Left renal cortex interstitium (tissue), 4 donors: ENCODE measurements around the gene TMEM254. TPM values are rescaled to one million over a fixed set of nuclear protein-coding genes. Genes with fewer than 3 reads are reported as not detected.
"Not testable (repeated sequence)": the region's sequence is repeated elsewhere in the genome, so short reads cannot be mapped to it uniquely, and the experiment has no call there.

ENCODE experiments used
- DNase-seq, 4 donors: peaks; one replicate each; pipeline ENCODE4 v3.0.0-alpha.2; 2013; ENCODE audit warnings: low read depth in 4 of 4, low spot score in 2 of 4, missing footprints in 1 of 4
- polyA plus RNA-seq, 4 donors: library from polyadenylated mRNA; unstranded; fragments of 120-200 nt; gene quantifications; one replicate each; pipeline ENCODE4 v1.2.1, GENCODE V29; 2013; ENCODE audit not compliant: insufficient read length in 4 of 4

Gene TMEM254, protein sequence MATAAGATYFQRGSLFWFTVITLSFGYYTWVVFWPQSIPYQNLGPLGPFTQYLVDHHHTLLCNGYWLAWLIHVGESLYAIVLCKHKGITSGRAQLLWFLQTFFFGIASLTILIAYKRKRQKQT
- 10 to 100 TPM; 49.6 to 62.5 (median 56.5) TPM for polyA plus RNA-seq

DNA sequence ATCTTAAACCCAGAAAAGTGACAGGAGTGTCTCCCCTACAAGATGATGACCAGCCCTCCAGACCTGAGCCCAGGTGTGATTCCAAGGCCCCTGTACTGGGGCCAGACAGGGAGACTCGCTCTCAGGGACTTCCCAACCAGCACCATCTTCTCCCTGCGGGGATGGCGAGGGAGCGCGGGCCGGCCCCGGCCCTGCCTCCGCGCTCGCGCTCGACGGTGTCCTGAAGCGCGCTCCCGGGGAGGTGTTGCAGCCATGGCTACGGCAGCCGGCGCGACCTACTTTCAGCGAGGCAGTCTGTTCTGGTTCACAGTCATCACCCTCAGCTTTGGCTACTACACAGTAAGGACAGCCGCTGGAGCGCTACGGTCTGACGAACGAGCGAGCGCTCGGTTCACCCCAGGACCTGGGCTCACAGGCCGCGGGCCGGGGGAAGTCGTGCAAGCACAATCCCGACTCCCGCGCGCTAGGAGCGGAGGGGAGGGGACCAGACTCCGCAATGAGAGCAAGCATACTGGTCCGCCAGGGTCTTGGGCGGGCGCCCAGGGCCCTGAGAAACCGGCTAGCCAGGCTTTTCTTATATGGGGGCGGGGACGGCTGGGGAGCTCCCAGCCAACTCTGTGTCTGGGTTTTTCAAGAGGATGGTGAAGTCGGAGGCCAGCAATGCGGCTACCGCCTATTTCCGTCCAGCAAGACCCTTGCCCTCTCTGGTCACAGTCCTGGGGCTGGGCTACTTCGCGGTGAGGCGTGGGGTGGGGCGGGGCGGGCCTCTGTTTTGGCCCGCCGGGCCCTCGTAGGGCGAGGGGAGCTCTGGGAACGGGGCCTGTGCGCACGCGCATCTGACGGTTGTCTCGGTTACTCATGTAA lies at the start of gene TMEM254:
Gene TMEM254 (plus strand): TSS at position 218 of the 864 bp plus-strand sequence. CDS start 35 bp downstream, at position 253.
- peak; percentile 81 to 93 (median 87) for DNase-seq

DNA sequence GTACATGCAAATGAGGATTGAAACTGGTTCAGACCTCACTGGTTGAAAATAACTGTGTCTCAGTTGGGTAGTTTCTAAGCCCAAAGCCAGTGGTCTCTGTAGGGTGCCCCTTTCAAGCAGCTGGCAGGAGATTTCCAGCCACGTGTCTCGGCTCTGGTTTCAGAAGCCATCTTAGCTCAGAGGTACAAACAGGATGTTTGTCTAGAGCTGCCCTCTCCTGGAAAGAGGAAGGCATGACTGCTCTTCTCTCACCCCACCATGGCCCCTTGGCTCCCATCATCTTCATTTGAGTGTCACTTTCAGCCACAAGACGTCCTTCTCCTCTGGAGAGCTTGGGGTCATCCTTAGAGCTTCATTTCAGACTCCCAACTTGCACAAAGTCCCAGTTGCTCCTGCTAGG lies 49.3 kb upstream of the TMEM254 start:
- DNase-seq = not testable (repeated sequence)

DNA sequence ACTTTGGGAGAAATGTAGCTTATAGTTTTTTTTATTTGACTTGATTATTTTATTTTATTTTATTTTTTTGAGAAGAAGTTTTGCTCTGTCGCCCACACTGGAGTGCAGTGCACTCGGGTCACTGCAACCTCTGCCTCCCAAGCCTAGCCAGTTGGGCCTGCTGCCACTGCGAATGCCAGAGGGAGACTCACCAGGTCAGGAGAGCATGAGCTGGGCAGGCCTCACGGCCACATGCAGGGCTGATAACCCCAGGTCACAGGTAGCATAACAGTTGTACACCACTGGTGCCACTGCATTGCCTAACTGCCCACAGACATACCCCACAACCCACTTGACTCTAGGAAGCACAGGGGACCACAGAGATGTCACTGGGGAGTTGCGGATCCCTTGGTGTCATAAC lies 48.6 kb upstream of the TMEM254 start:
- not testable (repeated sequence) for DNase-seq

DNA sequence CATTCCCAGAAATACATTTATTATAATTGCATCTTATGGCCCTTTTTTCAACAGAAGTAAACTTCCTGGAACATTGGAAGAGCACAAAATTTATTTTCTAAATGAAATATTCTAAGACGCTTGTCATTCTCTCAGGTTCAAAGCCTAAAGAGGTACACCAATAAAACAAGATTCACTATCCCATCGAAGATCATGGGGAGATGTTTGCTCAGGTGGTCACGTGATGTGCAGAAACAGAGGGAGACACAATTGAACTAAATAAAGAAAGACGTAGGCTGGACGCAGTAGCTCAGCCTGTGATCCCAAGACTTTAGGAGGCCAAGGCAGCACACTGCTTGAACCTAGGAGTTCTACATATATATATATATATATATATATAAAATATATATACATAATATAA lies 46.0 kb upstream of the TMEM254 start:
- no peak for DNase-seq

DNA sequence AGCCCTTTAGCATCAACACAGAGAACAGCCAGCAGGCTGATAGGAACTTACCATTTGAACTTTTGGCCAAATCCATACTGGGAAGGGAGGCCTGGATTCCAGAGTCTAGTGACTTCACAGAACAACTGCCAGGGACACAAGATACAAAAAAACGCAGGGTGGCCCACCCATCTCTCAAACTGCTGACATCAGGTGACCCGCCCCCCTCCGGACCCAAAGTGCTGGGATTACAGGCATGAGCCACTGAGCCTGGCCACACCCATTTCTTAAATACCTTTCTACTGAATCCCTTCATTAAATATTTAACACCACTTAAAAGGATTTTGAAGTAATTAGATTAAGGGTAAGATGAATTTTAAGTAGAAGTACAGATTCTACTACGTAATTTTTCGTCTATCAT lies 43.7 kb upstream of the TMEM254 start:
- DNase-seq = not testable (repeated sequence)

DNA sequence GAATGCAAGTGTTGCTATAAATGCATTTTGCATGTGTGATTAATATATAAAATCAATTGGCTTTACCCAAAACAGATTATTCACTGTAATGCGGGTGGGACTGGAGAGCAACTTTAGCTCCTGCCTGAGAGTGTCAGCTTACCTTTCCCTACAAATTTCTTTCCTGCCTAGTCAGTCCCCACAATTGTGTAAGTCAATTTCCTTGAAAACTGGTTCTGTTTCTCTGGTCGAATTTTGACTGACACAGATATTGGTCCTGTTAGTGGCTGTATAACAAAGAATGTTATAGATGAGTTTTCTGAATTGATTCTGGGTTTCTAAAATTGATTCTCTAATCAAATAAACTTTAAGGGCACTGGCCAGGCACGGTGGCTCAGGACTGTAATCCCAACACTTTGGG lies 43.0 kb upstream of the TMEM254 start:
- DNase-seq = not testable (repeated sequence)

DNA sequence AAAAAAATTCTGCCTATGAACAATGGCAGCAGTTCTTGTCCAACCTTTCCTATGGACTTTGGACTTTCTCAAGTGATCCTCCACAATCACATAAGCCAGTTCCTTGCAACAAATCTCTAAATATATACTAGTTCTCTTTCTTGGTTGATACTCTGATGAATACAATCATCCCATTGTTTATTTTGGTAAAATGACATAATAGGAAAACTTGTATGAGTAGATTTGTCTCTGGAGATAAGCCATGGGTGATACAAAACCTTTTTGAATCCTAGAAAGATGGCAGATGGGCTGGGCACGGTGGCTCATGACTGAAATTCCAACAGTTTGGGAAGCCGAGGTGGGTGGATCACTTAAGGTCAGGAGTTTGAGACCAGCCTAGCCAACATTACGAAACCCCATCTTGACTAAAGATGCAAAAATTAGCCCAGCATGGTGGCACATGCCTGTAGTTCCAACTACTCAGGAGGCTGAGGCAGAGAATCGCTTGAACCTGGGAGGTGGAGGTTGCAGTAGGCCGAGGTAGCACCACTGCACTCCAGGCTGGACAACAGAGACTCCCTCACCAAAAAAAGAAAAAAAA lies 41.5 kb upstream of the TMEM254 start:
- not testable (repeated sequence) for DNase-seq

DNA sequence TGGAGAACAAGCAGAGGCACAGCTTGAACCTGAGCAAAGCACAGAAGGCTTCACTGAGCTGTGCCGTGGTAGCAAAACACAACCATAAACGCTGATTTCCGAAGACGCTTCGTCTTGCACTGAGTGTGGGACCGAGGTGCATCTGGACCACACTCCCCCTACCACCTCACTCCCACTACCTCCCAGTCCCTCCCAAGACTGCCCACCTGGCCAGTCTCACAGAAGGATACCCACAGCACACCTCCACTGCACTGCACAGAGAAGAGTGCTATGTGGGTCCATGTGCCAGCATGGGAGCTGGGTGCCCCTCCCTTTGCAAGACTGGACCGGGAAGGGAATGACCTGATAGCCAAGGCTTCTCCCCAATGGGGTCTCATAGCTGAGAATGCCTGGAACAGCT lies 40.2 kb upstream of the TMEM254 start:
- not testable (repeated sequence) for DNase-seq

DNA sequence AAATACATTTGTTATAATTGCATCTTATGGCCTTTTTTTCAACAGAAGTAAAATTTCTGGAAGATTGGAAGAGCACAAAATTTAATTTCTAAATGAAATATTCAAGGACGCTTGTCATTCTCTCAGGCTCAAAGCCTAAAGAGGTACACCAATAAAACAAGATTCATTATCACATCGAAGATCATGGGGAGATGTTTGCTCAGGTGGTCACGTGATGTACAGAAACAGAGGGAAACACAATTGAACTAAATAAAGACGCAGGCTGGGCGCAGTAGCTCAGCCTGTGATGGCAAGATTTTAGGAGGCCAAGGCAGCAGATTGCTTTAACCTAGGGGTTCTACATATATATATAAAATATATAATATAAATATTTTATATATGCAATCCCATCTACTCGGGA lies 37.3 kb upstream of the TMEM254 start:
- DNase-seq = no peak

DNA sequence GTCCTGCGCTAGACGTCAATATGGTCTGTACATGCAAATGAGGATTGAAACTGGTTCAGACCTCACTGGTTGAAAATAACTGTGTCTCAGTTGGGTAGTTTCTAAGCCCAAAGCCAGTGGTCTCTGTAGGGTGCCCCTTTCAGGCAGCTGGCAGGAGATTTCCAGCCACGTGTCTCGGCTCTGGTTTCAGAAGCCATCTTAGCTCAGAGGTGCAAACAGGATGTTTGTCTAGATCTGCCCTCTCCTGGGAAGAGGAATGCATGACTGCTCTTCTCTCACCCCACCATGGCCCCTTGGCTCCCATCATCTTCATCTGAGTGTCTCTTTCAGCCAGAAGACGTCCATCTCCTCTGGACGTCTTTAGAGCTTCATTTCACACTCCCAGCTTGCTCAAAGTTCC lies 33.5 kb upstream of the TMEM254 start:
- DNase-seq = not testable (repeated sequence)

DNA sequence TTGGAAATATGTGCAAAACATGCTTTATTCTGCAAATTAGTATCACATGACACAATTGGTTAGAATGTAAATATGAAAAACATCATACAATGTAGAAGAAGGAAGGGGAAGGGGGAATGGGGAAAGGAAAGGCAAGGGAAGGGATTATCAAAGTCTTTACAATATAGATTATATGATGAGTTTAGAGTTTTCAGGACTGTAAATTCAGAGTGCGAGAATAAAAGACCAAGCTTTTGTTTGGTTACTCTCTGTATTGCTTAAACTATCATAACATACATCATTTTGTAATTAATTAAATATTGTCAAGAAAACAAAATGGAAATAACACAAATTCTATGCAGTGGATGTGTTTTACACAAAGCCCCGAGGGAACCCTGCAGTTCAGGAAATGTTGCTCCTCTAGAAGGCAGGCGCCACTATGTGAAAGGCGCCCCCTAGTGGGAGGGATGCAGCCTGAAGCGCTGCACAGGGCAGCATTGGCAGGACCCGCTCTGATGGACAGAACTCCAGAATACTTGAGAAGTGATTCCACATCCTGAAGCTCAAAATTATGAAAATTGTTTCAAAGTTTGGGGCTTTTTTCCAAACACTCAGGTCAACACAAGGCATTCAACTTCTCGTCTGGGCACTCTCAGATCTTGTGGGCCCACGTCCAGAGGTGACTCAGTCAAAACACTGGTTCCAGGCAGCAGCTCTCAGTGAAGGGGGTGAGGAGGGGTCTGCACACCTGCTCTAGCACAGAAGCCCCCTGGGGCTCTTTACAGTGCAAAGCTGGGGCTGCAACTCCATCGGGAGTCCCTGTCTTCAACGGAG lies 31.6 kb upstream of the TMEM254 start:
- peak; percentile 20 to 41 (median 26) for DNase-seq

DNA sequence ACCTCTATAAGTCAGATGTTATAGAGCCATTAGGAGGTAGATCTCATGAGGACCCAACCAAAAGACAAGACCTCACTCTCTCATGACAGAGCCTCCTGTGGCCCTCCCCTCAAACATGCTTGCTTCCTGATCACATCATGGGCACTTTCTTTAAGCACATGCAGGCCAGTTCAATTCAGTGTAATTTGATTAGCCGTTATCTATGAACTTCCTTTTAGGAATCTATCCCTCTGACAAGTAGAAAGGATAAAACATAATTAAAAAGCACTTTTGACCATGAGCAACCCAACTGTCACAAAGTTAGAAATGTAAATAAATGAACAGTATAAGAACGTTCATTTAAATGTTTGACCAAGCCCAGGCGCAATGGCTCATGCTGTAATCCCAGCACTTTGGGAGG lies 27.7 kb upstream of the TMEM254 start:
- no peak for DNase-seq

DNA sequence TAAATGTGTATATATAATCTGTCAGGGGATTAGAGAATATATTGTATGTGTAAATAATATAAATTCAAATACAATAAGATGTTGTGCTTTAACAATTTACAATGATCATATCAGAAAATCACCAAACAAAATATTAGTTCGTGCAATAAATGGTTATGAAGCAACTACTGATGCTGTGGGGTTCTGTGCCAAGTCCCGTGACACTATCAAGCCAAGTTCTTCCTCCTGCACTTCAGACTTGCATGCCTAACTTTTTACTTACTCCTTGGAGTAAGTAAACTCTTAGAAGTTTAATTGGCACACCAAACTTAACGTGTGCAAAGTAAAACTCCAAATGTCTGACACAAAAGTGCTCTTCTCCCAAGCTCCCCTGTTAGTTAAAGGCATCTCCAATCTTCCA lies 26.5 kb upstream of the TMEM254 start:
- no peak for DNase-seq

DNA sequence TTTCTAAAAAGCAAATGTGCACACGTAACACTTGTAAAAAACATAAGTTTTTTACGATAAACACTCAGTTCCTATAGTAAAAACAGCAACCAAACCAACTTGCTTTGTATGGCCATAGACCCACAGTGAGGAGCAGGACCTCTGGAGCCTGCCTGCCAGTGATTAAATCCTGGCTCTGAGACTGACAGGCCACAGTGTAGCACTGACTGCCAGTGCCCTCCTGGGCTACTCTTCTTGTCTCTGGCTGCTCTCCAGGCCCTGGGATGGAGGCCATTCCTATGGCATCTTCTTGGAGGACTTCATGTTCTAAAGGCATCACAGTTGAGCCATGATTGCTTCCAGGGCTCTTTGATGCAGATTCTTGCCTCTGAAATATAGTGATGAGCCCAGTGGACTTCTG lies 22.7 kb upstream of the TMEM254 start:
- DNase-seq = no peak

DNA sequence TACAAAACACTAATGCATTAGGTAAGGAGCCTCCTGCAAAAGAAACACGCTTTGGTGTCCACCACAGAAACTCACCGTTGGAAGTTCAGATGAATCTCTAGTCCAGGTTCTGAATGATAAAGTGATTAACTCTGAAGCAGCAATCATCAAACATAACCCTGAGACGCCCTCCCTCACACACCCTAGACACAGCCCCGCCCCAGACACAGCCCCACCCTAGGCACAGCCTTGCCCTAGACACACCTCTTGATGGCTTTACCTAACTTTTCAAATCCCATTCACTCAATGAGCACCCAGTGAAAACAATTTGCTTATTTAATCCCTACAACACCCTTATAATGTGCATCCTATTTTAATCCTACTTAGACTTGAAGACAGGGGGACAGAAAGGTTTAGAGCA lies 21.3 kb upstream of the TMEM254 start:
- no peak for DNase-seq

DNA sequence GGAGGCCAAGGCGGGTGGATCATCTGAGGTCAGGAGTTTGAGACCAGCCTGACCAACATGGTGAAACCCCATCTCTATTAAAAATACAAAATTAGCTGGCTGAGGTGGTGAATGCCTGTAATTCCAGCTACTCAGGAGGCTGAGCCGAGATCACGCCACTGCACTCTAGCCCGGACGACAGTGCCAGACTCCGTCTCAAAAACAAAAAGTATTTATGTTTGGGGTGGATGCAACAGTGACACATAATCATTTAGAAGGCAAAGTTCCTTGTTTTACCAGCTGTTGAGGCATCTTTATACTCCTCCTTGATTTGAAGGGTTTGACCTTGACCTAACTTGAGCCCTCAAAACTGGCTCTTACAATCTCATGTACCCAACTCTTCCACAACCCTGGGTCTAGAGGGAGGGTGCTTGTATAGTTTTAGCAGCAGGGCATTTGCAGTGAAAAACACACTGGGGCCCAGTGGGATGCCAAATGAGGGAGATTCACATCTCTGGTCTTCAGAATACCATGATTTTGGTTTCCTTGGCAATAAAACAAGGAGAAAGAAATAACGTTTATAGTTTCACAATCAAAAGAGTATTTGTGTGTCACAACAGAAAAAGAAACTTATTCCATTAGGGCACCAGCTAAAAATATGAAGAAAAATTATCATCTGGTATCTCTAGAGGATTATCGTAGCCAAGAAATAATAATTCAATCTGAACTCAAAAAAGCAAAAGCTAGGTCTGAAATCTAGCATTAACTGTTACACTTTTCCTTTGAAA lies 14.2 kb upstream of the TMEM254 start:
- no peak for DNase-seq

DNA sequence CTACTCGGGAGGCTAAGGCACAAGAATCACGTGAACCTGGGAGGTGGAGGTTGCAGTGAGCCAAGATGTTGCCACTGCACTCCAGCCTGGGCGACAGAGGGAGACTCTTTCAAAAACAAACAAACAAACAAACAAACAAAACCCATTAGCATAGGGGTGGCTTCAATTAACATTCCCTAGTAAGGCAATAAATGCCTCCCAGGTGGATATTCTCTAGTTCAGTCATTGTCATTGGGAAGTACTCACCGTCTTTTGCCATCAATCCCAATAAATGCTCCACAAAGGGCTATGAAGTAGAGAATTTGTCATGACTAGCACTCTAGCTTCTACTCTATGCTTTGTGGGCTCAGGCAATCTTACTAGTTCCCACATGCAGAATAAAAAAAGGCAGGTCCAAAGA lies 11.7 kb upstream of the TMEM254 start:
- no peak for DNase-seq

DNA sequence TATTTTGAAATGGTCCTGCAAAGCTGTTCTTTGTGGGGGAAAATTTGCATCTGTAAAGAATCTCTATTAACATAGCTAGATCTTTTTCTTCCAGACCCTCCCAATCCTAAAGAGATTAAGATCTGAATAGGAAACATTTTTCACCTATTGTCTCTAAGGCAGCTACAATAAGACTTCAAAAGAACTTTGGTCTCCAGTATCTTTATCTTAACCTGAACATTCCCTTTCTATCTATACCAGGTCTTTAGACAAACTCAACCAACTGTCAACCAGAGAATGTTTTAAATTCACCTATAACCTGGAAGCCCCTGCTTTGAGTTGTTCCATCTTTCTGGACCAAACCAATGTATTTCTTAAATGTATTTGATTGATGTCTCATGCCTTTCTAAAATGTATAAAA lies 10.6 kb upstream of the TMEM254 start:
- DNase-seq = not testable (repeated sequence)

DNA sequence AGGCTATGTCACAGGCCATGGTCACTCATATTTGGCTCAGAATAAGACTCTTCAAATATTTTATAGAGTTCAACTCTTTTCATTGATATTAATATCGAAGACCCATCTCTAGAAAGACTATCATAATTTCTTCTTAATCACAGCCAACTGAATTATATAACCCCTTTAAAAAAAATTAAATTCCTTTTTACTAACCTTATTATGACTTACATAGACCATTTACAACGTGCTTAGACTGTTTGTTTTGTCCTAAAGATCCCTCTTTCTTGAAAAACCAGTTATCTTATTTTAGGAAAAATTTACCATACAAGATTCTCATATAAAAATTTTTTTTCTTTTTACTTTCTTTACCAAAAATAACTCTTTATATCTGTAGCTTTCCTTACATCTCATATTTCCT lies 10.2 kb upstream of the TMEM254 start:
- no peak for DNase-seq

DNA sequence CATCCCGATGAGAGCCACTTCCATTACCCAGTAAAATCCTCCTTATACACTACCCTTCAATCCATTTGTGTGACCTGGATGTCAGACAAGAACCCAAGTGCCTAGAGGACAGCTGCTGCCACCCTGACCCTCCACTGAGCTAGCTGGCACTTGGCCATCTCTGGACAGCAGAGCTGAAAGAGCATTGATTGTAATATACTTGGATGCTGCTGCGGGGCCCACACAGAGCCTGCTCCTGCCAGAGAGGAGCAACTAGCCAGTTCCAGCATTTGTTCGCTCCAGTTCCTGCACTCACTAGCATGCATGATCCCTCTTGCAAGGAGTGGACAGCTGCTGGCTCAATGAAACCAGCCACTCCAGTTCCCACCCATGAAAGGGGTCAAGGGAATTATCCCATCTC lies 8.4 kb upstream of the TMEM254 start:
- DNase-seq = no peak
